ENCODE data around the gene ARHGAP26.

DNA sequence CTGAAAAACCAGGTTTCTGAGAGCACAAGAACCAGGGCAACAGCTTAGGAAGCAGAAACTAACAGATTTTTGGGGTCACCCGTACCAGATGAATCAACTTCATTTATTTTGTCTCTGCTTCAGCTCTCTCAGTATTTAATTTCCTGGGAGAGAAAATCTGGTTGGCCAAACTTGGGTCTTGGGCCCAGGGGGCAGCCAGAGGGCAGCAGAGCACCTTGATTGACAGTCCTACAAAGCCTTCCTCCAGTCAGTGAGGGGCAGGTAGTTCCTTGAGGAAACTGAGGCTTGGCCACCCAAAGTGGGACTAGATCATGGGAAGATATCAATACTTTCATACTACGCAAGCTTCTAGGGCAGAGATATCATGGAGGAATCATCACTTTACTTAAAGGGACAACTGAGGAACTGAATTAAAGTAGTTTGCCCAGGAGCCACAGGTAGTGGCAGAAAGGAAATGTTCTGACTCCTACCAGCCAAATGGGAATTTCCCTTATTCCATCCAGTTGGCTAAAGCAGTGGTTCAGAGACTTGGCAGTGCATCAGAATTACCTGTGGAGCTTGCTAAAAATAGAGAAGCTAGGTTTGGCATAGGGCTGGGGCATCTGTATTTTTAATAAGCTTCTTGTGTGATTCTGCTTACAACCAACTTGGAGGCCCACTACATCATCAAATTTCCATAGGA lies 21.5 kb upstream of the ARHGAP26 start:
- TF ChIP-seq, protein P1, sequence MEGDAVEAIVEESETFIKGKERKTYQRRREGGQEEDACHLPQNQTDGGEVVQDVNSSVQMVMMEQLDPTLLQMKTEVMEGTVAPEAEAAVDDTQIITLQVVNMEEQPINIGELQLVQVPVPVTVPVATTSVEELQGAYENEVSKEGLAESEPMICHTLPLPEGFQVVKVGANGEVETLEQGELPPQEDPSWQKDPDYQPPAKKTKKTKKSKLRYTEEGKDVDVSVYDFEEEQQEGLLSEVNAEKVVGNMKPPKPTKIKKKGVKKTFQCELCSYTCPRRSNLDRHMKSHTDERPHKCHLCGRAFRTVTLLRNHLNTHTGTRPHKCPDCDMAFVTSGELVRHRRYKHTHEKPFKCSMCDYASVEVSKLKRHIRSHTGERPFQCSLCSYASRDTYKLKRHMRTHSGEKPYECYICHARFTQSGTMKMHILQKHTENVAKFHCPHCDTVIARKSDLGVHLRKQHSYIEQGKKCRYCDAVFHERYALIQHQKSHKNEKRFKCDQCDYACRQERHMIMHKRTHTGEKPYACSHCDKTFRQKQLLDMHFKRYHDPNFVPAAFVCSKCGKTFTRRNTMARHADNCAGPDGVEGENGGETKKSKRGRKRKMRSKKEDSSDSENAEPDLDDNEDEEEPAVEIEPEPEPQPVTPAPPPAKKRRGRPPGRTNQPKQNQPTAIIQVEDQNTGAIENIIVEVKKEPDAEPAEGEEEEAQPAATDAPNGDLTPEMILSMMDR (conservative IDR thresholded peaks at IDR 0.05; ENCODE audit: low read depth in 2 of 2): peak; percentile 85 to 91
- TF ChIP-seq EZH2 (IDR thresholded peaks at IDR 0.05; ENCODE audit: low read depth, unreplicated experiment) (no peak), EZH2phosphoT487 (IDR thresholded peaks at IDR 0.05; ENCODE audit: unreplicated experiment) (no peak), ZNF331 (CRISPR knock-in tag; IDR thresholded peaks at IDR 0.05; ENCODE audit: low read depth) (no peak)

All from GM23338 (cell line).